Measurements from ENCODE around the gene PPP4R3A.
A peak's percentile ranks its signal among the peaks of the same experiment; 100 is the strongest.
"Not testable (repeated sequence)": the region's sequence is repeated elsewhere in the genome, so short reads cannot be mapped to it uniquely, and the experiment has no call there.

PPP4R3A gene
- 391 to 539 reads per million in 2 donors for total RNA-seq

DNA sequence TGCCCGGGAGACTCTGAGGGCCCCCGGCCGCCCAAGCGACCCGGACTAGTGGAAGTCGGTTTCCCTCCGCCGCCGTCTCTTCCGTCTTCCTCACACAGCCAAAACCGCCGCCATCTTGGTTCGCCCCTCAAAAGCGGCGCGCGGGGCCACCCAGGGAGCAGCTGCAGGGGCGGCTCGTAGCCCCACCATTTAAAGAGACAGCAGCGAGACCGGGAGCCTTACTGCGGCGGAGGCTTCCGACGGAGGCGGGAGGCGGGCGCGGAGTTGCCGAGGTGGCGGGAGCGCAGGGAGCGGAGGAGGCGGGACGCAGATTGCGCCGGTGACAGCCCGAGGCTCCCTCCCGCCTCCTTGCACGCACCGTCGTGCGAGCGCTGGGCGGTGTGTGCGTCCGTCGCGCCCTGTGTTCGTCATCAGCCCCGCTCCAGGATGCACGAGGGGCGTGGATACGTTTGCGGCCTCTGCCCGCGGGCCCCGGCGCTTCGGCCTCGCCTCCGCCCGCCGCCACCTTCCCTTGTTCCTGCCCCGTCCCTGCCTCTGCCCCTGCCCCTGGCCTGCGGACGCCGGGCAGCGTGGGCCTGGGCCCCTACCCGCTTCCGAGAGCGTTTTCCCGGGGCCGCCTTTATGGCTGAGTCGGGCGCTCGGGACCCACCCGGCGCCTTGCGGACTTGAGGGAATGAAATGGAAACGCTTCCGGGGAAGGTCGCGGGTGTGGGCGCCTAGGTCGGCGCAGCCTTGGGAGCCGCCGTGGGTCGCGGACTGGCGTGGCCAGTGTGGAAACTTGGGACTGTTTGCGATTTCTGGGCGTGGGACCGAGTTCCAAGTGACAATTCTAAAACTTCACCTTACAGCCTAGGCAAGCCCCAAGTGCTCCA lies at the start of gene PPP4R3A:
Gene PPP4R3A (minus strand): TSS at position 140 of the 872 bp plus-strand sequence. CDS start 663 bp downstream, outside the sequence.
- peak; percentile 78 to 99 (median 92) for DNase-seq

DNA sequence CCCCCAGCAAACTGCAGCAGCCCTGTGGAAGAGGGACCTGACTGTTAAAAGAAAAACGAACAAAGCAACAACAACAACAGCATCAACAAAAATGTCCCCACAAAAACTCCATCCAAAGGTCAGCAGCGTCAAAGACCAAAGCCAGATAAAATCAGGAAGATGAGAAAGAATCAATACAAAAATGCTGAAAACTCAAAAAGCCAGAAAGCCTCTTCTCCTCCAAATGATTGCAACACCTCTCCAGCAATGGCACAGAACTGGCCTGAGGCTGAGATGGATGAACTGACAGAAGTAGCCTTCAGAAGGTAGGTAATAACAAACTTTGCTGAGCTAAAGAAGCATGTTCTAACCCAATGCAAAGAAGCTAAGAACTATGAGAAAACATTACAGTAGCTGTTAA lies 45.4 kb upstream of the PPP4R3A start:
- DNase-seq, result no peak

DNA sequence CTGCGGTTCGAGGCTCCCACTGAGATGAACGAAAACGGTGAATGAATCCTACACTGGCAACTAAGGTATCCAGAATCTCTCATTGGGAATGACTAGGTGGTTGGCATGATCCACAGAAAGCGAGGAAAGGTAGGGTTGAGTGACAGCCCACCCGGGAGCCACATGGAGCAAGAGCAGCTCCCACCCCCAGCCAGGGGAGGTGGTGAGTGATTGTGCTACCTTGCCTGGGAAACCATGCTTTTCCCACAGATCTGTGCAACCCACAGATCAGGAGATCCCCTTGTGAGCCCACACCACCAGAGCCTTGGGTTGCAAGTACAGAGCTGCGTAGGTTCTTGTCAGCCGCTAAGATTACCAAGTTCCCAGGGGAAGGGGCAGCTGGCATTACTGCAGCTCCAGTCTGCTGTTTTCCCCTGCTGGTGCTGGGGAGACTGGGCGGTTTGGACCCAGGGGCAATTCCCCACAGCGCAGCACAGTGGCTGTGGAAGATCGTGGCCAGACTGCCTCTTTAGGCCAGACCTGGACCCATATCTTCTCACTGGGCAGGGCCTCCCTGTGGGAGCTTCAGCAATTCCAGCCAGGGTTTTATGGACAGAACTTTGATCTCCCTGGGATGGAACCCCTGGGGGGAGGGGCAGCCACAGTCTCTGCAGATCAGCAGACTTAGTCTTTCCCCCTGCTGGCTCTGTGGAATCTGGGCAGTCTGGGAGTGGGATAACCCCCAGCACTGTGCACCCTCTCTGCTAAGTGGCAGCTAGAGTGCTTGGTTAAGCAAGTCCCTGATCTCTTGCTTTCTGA lies 44.6 kb upstream of the PPP4R3A start:
- DNase-seq, result no peak

DNA sequence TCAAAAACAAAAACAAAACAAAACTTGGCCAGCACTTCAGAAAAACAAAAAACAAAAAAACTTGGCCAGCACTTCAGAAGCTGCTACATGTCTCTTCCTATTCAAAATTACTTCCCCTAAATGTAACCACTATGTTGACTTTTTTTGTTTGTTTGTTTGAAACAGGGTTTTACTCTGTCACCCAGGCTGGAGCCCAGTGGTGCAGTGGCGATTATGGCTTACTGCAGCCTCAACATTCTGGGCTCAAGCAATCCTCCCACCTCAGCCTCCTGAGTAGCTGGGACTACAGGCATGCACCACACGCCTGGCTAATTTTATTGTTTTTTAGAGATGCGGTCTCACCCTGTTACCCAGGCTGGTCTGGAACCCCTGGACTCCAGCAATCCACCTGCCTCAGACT lies 38.0 kb upstream of the PPP4R3A start:
- DNase-seq, result no peak

DNA sequence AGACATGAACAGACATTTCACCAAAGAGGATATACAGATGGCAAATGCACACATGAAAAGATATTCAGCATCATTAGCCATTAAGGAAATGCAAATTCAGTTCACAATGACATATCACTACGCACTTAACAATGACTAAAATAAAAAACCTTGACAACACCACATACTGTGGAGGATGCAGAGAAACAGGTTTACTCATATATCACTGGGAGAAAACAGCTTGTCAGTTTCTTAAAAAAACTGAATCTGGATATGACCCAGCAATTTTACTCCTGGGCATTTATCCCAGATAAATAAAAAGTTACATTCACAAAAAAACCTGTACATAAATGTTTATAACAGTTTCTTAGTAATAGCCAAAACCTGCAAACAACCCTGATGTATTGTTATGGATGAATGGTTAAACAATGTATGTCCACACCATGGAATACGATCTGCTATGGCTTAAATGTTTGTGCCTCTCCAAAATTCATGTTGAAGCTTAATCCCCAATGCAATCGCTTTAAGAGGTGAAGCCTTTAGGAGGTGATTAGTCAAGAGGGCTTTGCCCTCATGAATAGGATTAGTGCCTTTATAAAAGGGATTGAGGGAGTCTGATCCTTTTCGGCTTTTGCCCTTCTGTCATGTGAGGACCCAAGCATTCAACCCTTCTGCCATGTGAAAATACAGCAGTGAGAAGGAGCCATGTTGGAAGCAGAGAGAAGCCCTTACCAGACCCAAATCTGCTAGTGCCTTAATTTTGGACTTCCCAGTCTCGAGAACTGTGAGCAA lies 36.0 kb upstream of the PPP4R3A start:
- no peak for DNase-seq

GRCh38 chr14:91545204-91545603 lies 35.1 kb upstream of the PPP4R3A start:
- no peak for DNase-seq

- DNase-seq, result no peak
These were observed 26.2 kb upstream of the PPP4R3A start for GRCh38 chr14:91536327-91536726.

- not testable (repeated sequence) for DNase-seq
These were observed 23.9 kb upstream of the PPP4R3A start for GRCh38 chr14:91534059-91534458.

DNA sequence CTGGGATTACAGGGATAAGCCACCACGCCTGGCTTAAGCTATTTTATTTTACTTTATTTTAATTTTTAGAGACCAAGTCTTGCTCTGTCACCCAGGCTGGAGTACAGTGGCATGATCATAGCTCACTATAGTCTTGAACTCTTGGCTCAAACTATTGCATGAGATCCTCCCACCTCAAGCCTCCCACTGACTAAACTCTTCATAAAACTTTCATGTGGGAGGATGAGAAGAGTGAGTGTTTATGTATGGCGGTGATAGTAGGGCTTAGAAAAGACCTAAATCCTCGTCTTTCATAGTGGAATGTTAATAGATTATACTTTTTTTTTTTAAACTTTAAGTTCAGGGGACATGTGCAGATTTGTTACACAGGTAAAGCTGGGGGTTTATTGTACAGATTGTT lies 23.5 kb upstream of the PPP4R3A start:
- DNase-seq, result no peak

DNA sequence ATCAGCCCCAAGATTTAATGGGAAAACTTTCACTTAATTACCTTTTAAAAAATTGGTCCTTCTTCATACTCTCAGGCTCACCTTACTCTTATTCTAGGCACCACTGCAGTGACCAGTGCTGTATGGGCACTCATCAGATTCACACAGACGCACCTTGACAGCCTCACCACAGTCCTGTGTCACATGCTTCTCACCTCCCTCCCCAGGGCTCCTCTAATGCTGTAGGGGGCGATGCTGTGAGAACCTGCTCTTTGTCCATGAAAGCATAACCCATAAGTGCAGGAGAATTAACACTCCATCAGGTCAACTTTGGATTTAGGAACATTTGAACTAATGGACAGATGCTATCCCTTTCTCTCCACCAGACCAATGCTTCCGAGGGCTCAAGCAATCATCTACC lies 13.9 kb upstream of the PPP4R3A start:
- DNase-seq, result no peak

DNA sequence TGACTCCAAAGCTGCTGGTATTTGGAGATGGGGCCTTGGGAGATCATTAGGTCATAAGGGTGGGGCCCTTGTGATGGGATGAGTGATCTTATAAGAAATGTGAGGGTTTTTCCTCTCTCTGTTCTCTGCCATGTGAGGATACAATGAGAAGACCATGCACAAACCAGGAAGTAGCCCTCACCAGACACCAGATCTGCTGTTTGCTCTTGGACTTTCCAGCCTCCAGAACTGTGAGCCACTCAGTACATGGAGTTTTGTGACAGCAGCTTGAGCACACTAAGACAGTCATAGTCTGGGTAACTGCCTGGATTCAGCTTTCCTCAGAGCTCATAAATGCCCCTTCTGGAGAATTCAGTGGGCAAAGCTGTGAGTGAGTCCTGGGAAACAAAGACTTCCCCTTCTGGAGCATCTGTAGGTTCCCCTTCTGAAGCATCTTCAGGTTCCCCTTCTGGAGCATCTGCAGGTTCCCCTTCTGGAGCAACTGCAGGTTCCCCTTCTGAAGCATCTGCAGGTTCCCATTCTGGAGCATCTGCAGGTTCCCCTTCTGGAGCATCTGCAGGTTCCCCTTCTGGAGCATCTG lies 11.0 kb upstream of the PPP4R3A start:
- DNase-seq, result no peak

- DNase-seq, result no peak
These were observed 10.0 kb upstream of the PPP4R3A start for GRCh38 chr14:91520138-91520537.

- DNase-seq, result no peak
These were observed 9.3 kb upstream of the PPP4R3A start for GRCh38 chr14:91519239-91520036.

GRCh38 chr14:91516663-91517388 lies 6.7 kb upstream of the PPP4R3A start:
- no peak for DNase-seq

- DNase-seq, result no peak
These were observed 5.9 kb upstream of the PPP4R3A start for GRCh38 chr14:91515979-91516378.

- DNase-seq, result no peak
These were observed 903 bp upstream of the PPP4R3A start for GRCh38 chr14:91511043-91511383.

- DNase-seq, result no peak
These were observed 286 bp downstream of the PPP4R3A start for GRCh38 chr14:91509878-91510170.

DNA sequence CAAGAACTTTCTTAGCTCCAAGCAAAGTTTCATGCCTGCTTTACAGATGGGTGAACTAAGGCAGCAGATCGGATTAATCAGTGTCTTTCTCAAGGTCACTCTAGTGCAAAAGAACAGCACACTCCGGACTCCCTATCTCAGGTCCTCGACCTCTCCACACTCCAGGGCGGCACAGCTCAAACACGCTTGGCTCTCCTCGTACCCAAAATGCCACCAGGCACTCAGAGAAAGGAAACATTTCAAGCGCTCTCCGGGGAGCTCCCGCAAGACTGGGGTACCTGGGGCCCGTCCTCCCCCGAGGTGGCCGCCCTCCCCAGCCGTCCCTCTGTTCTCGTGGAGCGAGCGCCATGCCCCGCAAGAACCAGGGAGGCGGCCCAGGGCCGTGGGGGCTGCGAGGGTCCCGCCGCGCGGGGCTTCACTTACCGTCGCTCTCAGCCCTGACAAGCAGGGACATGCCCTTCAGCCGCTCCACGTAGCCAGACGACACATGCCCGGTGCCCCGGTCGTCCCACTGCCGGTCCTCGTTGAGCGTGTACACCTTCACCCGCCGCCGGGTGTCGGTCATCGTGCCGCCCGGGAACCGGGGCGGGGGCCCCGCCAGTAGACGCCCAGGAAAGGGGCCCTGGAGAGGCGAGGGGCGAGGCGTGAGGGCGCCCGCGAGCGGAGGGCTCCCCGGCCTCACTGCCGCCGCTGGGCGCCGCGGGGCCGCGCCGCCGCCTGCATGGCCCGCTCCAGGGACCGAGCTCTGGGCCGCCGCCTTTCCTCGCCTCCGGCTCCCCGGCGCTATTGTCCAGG lies 830 bp downstream of the PPP4R3A start:
- DNase-seq, result peak in 4 of 5 experiments; percentile 12 to 53 (median 28)

DNA sequence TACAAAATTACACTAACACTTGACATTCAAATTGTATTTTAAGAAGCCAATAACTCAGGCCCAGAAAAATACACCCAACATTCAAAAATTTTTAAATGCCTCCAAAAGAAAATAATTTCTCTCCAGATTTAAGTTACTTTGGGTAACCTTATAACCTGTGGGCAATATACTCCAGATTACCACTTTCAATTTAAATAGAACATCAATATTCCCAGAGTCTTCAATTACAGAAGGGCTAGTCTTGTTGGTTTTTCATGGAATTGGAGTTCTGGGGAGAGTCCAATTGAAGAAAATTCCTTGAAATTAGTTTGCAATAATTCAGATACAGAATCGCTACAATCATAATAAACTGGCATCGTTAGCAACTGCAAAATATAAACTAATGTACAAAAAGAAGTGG lies 2.0 kb downstream of the PPP4R3A start:
- no peak for DNase-seq

- DNase-seq, result no peak
These were observed 3.9 kb downstream of the PPP4R3A start for GRCh38 chr14:91506226-91506625.
